OCI-LY3 (cell line): ENCODE data around the gene SCGB3A2.

Experiments
- CTCF ChIP-seq: fragments of 200-600, 300-600 bp; sonication (generic); IDR thresholded peaks from 2 replicates; pipeline ENCODE4 v1.5.1; 2014; ENCODE audit warnings: antibody characterized with exemption, low read length, low read depth
- EZH2phosphoT487 ChIP-seq: fragments of 200-600 bp; shearing (Covaris generic); IDR thresholded peaks from 2 replicates; pipeline ENCODE4 v1.6.1; 2018; ENCODE audit warnings: antibody characterized with exemption, mixed run types, low read depth

DNA sequence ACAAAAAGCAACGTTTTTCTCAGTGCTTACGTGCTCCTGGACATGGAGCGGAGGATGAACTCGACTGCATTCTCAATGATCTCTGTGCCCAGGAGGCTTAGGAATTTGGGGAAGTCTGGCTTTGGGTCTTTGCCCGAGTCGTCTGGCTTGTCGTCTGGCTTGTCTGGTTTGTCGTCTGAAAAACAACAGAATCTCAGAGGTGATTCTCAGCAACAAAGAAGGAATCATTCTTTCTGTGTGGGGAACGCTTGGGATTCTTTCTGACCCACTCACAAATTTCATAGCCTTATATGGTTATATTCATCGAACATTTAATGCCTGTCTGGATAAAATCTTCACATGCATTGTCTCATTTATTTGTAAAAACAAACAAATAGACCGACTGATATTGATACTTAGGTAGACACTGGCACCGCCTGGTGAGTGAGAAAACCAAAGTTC, 23.1 kb downstream of the SCGB3A2 start:
- TF ChIP-seq CTCF (no peak), EZH2phosphoT487 (no peak)
